PC-3 (cell line): ENCODE data around the gene OTUB1. TPM values are rescaled to one million over a fixed set of nuclear protein-coding genes. Genes with fewer than 3 reads are reported as not detected.
A peak's percentile ranks its signal among the peaks of the same experiment; 100 is the strongest.

Experiments used
- ATAC-seq: fragments of 200-7000 bp; cut with Tn5 transposase; 2 replicates; pipeline ENCODE4 v1.9.1; 2020; ENCODE audit warnings: mild to moderate bottlenecking, moderate library complexity
- BruUV-seq: library from RNA; stranded (reverse); fragments of 400-500 nt; replicated peaks from 2 replicates; lab custom pipeline; 2021; lab: Mats Ljungman, UMichigan
- CTCF ChIA-PET: fragments of 300-600 bp; sonication (Branson Sonifier 250); formaldehyde crosslinking; loops from one replicate; lab custom pipeline; 2022; ENCODE audit warnings: antibody characterized with exemption; lab: Charles Lee
- POLR2A ChIA-PET: fragments of 300-600 bp; sonication (Branson Sonifier 250); formaldehyde crosslinking; loops from one replicate; lab custom pipeline; 2022; ENCODE audit warnings: antibody characterized with exemption; ENCODE audit not compliant: unreplicated experiment; lab: Charles Lee
- DNase-seq: peaks from one replicate; pipeline ENCODE4 v3.0.0-alpha.2; 2015
- H2AFZ ChIP-seq: fragments of 300-600 bp; sonication (generic); 2 replicates; pipeline ENCODE4 v1.6.0; 2016; ENCODE audit warnings: antibody characterized with exemption, low read length
- H3F3A ChIP-seq: fragments of 300-600 bp; sonication (generic); one replicate; pipeline ENCODE4 v1.6.0; 2017; ENCODE audit warnings: antibody characterized with exemption, low read length, control low read depth, mild to moderate bottlenecking; ENCODE audit not compliant: unreplicated experiment
- H3K27ac ChIP-seq: fragments of 300-600 bp; sonication (generic); 2 replicates; pipeline ENCODE4 v1.5.1; 2016; ENCODE audit warnings: mild to moderate bottlenecking, low read length
- H3K27me3 ChIP-seq: fragments of 300-600 bp; sonication (generic); 2 replicates; pipeline ENCODE4 v1.6.1; 2016; ENCODE audit warnings: low read length, mixed read lengths
- H3K36me3 ChIP-seq: fragments of 300-600 bp; sonication (generic); 2 replicates; pipeline ENCODE4 v1.6.1; 2016; ENCODE audit warnings: low read depth, mixed run types, low read length, mixed read lengths
- H3K4me1 ChIP-seq: fragments of 300-600 bp; sonication (generic); 2 replicates; pipeline ENCODE4 v1.5.1; 2016; ENCODE audit warnings: low read length; ENCODE audit not compliant: insufficient read depth
- H3K4me2 ChIP-seq: fragments of 300-600 bp; sonication (generic); 2 replicates; pipeline ENCODE4 v1.6.0; 2016; ENCODE audit warnings: low read length
- H3K4me3 ChIP-seq: fragments of 300-600 bp; sonication (generic); 2 replicates; pipeline ENCODE4 v1.5.1; 2016; ENCODE audit warnings: mild to moderate bottlenecking, low read length, mixed read lengths
- H3K79me2 ChIP-seq: fragments of 300-600 bp; sonication (generic); 2 replicates; pipeline ENCODE4 v1.6.1; 2017; ENCODE audit warnings: low read length, mixed read lengths
- H3K9ac ChIP-seq: fragments of 300-600 bp; sonication (generic); 2 replicates; pipeline ENCODE4 v1.6.0; 2016; ENCODE audit warnings: mild to moderate bottlenecking, low read length
- H3K9me2 ChIP-seq: fragments of 300-600 bp; sonication (generic); replicated peaks from 2 replicates; pipeline ENCODE4 v1.6.1; 2016; ENCODE audit warnings: mixed run types, low read length, mixed read lengths
- H3K9me3 ChIP-seq: fragments of 300-600 bp; sonication (generic); 2 replicates; pipeline ENCODE4 v1.6.1; 2016; ENCODE audit warnings: low read length, mixed read lengths
- H4K20me1 ChIP-seq: fragments of 300-600 bp; sonication (generic); 2 replicates; pipeline ENCODE4 v1.6.1; 2016; ENCODE audit warnings: low read length, mixed read lengths
- EZH2 ChIP-seq: fragments of 300-600 bp; sonication (generic); IDR thresholded peaks from one replicate; pipeline ENCODE4 v1.6.1; 2017; ENCODE audit warnings: antibody characterized with exemption, mild to moderate bottlenecking, low read length; ENCODE audit not compliant: unreplicated experiment
- EZH2phosphoT487 ChIP-seq: fragments of 300-600 bp; sonication (generic); IDR thresholded peaks from 2 replicates; pipeline ENCODE4 v1.6.1; 2018; ENCODE audit warnings: mild to moderate bottlenecking, antibody characterized with exemption, low read length, borderline replicate concordance
- intact Hi-C: fragments of 100-400 bp; cut with micrococcal nuclease; formaldehyde crosslinking; loops from 2 replicates; pipeline ENCODE4 v1.9.0; 2023
- total RNA-seq: library from RNA; depleted of rRNA; stranded (reverse); fragments of >200 nt; gene quantifications from 2 replicates; pipeline ENCODE4 v1.2.3, GENCODE V29; 2014
- TF ChIP-seq, protein P1 (sequence below): fragments of 300-600 bp; sonication (generic); conservative IDR thresholded peaks from 2 replicates; pipeline ENCODE4 v1.5.1; 2017; ENCODE audit warnings: antibody characterized with exemption, low read depth, mild to moderate bottlenecking, low read length

Gene OTUB1
- total RNA-seq, 1 experiment from 2014 or later: 129 TPM

DNA sequence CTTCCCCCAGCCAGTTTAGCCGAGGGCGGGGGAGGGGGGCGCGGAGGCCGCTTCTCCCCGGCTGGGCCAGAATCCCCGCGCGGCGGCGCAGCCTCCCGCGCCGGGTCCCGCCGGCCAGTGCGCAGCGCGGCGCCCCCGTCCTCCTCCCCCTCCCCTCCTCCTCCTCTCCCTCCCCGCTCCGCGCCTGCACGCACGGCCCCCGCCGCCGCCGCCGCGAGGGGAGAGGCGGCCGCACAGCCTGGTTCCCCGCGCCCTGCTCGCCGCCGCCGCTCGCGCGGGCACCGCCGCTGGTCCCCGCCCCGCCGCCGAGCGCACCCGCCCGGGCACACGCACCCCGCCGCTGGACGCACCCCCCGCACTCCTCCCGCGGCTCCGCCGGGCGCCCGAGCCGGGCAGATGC is 49.3 kb downstream of the OTUB1 start, which contains the start of gene FLRT1:
Gene FLRT1 (plus strand): TSS at position 356 of the 400 bp plus-strand sequence. CDS start 80,337 bp downstream, outside the sequence.
- BruUV-seq: no TSS peak
- H3K9ac ChIP-seq: no peak within 1 kb of the TSS
- H3K36me3 ChIP-seq: no peaks in the 10 kb centered on the region
- H3F3A ChIP-seq: no peaks in the 10 kb centered on the region
- ATAC-seq: no peak
- H4K20me1 ChIP-seq: peaks cover 5% of the 10 kb centered on the region
- H3K4me2 ChIP-seq: peak within 1 kb of the TSS; percentile 93
- H3K4me1 ChIP-seq: peaks cover 8% of the 10 kb centered on the region
- H3K4me3 ChIP-seq: peak within 1 kb of the TSS; percentile 70
- H3K27me3 ChIP-seq: peaks cover 14% of the 10 kb centered on the region
- TF ChIP-seq EZH2phosphoT487: no peak
- TF ChIP-seq EZH2: no peak
- TF ChIP-seq, protein P1, sequence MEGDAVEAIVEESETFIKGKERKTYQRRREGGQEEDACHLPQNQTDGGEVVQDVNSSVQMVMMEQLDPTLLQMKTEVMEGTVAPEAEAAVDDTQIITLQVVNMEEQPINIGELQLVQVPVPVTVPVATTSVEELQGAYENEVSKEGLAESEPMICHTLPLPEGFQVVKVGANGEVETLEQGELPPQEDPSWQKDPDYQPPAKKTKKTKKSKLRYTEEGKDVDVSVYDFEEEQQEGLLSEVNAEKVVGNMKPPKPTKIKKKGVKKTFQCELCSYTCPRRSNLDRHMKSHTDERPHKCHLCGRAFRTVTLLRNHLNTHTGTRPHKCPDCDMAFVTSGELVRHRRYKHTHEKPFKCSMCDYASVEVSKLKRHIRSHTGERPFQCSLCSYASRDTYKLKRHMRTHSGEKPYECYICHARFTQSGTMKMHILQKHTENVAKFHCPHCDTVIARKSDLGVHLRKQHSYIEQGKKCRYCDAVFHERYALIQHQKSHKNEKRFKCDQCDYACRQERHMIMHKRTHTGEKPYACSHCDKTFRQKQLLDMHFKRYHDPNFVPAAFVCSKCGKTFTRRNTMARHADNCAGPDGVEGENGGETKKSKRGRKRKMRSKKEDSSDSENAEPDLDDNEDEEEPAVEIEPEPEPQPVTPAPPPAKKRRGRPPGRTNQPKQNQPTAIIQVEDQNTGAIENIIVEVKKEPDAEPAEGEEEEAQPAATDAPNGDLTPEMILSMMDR: no peak
- intact Hi-C loops: no loop called here
- H2AFZ ChIP-seq: peak within 1 kb of the TSS; percentile 50; the same call in 1 of the 2 replicates
- ChIA-PET CTCF (no interaction called here), POLR2A (no interaction called here)
- no peak for DNase-seq
- H3K79me2 ChIP-seq: no peaks in the 10 kb centered on the region
- H3K9me3 ChIP-seq: no peaks in the 10 kb centered on the region
- H3K27ac ChIP-seq: no peak within 1 kb of the TSS
- H3K9me2 ChIP-seq: no peaks in the 10 kb centered on the region

DNA sequence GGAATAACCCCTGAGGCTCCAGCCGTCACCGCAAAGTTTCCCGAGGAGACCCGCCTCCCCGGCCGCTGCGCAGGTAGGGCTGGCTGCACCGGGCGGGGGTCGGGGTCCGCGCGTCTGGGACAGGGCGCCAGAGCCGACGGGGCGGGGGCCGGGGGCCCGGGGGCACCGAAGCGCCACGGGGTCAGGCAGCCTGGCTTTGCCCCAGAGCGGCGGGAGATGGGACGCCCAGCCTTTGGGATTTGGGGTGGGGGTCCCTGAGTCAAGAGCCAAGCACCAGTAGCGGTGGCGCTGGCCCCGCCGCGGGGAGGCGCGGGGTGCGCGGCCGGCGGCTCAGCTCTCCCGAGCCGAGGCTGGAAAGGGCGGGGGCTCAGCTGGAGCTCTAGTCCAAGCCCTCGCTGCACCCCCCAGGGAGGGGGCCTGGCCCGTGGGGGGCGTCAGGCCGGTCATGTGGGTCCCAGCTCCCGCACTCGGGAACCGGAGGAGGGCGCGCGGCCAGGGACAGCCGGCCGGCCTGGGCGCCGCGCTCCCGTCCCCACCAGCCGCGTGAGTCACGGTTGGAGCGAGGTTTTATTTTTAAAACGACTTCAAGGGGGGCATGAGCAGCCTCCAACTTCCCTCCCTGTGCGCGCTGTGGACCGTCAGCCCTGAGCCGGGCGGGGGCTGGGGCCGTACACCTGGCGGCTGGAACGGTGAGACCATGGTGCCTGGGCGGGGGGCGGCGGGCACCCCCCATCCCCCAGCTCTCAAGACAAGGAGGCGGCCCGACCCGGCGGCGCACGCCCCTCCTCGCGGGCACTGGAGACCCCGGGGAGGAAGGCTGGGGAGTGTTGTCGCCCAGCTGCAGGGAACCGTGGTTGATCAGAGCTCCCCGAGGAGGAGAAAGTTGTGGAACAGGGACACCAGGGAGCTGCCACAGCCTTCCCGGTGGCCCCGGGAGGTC is 50.1 kb downstream of the OTUB1 start:
- H3K9me2 ChIP-seq: no peaks in the 10 kb centered on the region
- TF ChIP-seq EZH2phosphoT487: peak; percentile 51; the same call in 1 of the 2 replicates
- TF ChIP-seq, protein P1: peak; percentile 27
- peak; percentile 43 for TF ChIP-seq EZH2
- ATAC-seq (peak; percentile 53), DNase-seq (peak; percentile 59)
- no peaks in the 10 kb centered on the region for H3K79me2 ChIP-seq
- H3K4me3 ChIP-seq: peak overlapping the region; percentile 70
- no TSS peak for BruUV-seq
- CTCF ChIA-PET: interaction anchor here (0.5 kb wide), 1 partner anchor 736 kb away, joined by 4 read pairs; no protein-coding TSS in a partner anchor
- H3K27me3 ChIP-seq: peaks cover 14% of the 10 kb centered on the region
- H4K20me1 ChIP-seq: peaks cover 5% of the 10 kb centered on the region
- H3K27ac ChIP-seq: no peak overlapping the region
- intact Hi-C loops: no loop called here
- no peaks in the 10 kb centered on the region for H3F3A ChIP-seq
- H3K9ac ChIP-seq: no peak overlapping the region
- no peaks in the 10 kb centered on the region for H3K36me3 ChIP-seq
- peaks cover 8% of the 10 kb centered on the region for H3K4me1 ChIP-seq
- no peaks in the 10 kb centered on the region for H3K9me3 ChIP-seq
- H2AFZ ChIP-seq: peak overlapping the region; percentile 50; the same call in 1 of the 2 replicates
- H3K4me2 ChIP-seq: peak overlapping the region; percentile 93
- POLR2A ChIA-PET: no interaction called here
